GM18951 (cell line): Measurements from ENCODE around the gene WNT16.
"Not testable (repeated sequence)": the region's sequence is repeated elsewhere in the genome, so short reads cannot be mapped to it uniquely, and the experiment has no call there.

ENCODE experiments used
- POLR2A ChIP-seq: IDR thresholded peaks from 4 replicates; pipeline ENCODE4 v1.6.1; 2011; ENCODE audit warnings: mild to moderate bottlenecking; ENCODE audit not compliant: insufficient read length, insufficient read depth; ENCODE audit errors: extremely low read depth
- in situ Hi-C: fragments of 300-500 bp; cut with MboI; formaldehyde crosslinking; loops from one replicate; pipeline ENCODE4 v1.12.0; 2022; ENCODE audit warnings: low sequenced_read_pairs, mixed read lengths, inconsistent platforms; ENCODE audit not compliant: unreplicated experiment

The WNT16 gene

DNA sequence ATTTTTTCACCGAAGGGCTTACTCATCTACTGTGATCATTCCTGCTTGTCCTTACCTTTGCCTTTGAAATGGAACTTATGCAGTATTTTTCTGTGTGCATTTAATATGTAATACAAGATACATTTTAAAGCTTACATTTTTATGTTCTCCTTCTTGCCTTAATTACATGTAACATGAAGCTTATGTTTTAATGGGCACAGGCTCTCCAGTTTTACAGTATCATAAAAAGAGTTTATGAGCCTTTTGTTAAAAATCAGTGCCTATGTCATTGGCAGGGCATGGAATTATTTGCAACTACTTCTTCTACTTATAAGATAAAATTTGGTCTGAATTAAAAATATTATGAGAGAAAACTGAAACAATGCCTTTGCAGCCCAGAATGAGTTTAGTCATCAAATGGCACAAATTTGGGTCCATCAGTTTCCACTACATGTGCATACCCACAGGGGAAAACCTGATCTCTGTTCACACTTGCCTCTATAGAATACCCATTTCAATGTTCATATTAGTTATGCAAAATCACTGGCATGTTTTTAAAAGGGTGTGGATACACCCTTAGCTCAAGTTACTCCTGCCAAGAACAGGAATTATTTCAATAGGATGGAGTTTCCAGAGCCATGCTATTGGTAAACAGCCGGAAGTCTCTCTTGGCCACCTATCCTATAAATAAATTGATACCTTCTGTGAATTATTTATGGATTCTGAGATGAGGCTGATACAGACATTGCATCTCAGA is 27.9 kb upstream of the WNT16 start:
- TF ChIP-seq POLR2A: no peak
- in situ Hi-C loops: no loop called here

DNA sequence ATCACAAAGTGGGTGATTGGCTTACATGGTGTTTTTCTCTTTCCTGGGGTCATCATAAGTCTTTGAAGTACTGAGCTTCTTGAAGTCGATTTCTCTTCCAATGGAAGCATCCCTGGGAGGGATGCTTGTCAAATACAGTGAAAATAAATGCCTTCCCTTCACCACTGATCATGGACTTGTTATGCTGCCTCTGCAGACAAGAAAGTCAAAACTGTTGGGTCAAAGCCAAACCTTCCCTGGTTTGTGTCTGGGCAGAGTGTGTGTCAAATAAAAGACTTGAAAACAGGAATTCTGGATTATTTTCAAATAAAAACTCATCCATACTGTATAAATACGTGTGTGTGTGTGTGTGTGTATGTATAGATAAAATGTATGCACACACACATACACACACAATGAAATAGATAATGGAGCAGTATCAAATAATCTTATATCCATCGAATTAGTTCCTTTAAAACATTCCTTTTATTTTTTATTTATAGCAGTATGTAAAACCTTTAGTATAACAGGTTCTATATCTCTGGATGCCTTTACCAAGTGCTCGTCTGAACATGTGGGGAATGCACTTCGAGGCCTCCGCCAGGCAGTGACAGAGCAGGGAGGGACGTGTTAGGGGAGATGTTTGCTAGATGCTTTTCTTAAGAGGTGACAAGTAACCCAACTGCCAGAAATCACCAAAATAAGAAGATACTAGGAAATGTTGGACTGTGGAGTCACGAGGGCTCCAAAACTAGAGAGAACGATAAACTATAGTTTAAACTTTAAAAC is 27.2 kb upstream of the WNT16 start:
- in situ Hi-C loops: no loop called here
- no peak for TF ChIP-seq POLR2A

DNA sequence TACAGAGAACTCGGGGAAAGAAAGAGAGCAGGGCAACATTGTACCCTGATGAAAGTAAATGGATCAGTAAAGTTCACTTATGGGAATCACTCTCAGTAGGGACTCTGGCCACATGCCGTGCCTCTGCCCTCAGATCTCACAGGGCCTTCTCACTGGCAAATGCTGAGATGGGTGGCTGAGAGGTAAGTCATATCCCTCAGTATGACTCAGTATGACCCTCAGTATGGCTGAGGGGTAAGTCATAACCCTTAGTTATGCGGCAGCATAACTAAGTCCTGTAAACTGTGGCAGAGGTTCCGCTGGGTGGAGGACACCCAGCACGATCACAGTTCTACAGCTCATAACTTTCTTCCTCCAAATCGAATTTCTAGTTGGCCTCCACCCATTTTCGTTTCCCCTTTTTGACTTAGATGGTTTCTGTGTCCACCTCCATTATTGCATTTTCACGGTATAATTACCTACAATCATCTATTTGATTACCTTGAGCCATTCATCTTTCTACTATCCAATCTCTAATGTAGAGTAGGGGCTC is 26.5 kb upstream of the WNT16 start:
- no peak for TF ChIP-seq POLR2A
- in situ Hi-C loops: no loop called here

DNA sequence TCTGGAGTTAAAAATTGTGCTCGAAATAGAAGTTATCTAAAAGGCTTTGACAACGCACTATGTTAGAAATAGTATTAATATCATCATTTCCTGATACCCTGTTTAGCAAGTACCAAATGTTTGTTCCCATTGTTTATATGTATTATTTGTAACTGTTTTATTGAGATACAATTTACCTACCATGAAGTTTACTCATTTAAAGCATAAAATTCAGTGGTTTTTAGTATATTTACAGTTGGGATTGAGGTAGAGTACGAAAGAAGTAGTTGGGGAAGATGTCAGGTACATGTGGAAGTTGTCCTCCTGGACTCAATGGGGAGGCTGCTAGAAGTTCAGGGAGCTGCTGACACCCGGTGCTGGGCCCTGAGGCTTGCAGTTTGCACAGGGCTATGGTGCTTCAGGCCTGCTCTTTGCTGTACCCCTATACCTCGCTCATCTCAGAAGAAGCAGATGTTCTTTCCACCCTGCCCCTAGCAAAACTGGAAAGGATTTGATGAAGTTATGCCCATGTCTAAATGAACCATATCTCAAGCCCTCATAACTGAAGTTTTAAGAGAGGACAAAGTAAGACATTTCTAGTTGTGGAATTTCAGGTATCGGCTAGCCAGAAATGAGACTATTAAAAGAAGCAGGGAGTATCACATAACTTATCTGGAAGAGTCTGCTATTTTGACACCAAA is 25.2 kb upstream of the WNT16 start:
- in situ Hi-C loops: no loop called here
- no peak for TF ChIP-seq POLR2A

DNA sequence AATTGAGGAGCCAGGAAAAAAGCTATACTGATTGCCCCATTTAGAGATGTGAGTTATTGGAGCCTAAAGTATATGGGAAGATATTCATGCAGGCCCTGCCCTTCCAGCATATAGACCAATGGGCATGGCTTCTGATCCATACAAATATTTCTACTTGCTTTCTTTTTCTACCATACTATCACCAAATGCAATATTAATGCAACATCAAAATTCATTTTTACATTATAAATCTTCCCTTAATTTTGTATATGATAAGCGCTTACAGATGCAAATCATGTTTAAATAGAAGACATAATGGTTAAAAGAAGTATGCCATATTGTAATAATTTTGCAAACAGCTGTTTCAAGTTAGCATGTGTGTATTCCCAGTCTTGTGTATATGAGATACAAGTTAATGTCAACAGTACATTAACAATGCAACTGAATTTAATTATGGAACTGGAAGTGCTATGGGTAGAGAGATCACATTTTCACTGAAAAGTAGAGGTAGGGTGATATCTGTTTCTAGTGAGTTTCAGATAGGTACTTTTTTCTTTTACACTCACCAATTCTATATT is 24.6 kb upstream of the WNT16 start:
- in situ Hi-C loops: no loop called here
- TF ChIP-seq POLR2A: no peak

DNA sequence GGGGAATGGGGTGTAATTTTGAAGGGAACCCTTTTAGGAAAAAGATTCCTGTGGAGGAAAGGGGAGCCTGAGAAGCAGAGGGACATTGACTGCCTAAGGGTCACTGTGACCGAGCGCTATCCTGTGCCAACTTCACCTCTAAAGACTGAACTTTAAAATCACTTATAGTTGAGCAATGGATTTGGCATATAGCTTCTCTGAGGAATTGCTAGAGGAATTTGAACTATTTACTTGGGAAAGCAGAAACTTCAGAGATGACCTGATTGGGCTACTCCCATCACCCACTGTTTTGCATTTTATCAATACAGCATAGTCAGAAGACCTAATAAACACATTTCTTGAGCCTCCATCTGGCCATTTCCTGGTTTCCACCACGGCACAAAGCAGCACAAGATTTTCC is 23.7 kb upstream of the WNT16 start:
- no peak for TF ChIP-seq POLR2A
- in situ Hi-C loops: no loop called here

DNA sequence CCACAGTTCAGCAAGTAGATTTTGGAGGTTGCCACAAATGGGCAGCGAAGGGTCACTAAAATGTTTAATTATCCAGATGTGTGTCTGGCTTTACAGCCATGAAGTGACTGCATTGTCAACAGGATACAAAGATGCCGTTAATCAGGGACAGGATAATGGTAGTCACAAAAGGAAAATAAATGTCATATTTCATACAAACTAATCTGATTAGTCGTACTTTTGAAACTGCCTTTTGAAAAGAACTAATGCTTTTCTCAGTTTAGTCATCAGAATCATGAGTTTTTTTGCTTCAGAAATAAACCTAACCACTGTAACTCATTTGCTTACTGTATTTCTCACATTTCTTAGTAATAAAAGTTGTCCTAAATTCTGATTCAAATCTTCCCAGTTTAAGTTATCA is 22.2 kb upstream of the WNT16 start:
- in situ Hi-C loops: no loop called here

DNA sequence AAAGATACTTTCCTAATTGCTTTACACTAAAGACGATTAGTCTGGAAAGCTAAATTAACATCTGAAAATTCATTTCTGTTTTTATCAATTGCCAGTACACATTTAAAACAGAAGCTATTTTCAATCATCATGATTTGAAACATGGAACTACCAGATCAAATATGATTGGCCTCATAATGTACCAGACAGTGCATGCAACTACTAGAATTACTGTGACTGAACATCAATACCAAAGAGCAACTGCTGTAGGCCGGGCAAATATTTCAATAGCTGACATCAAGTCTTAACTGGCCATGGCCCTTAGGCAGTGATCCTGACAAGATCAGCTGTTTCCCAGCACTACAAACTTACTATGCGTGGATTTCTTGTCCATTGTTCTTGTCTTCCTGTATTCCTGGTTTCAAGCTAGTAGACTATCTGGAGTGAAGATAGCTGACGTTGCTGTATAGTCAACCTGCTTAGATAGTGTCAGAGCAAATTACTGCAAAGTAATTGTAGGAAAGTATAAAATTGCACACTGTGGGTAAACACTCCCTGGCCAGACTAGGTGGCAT is 21.7 kb upstream of the WNT16 start:
- TF ChIP-seq POLR2A: no peak
- in situ Hi-C loops: no loop called here

More for the DNA sequence above, 22.2 kb upstream of the WNT16 start:
- TF ChIP-seq POLR2A: no peak

DNA sequence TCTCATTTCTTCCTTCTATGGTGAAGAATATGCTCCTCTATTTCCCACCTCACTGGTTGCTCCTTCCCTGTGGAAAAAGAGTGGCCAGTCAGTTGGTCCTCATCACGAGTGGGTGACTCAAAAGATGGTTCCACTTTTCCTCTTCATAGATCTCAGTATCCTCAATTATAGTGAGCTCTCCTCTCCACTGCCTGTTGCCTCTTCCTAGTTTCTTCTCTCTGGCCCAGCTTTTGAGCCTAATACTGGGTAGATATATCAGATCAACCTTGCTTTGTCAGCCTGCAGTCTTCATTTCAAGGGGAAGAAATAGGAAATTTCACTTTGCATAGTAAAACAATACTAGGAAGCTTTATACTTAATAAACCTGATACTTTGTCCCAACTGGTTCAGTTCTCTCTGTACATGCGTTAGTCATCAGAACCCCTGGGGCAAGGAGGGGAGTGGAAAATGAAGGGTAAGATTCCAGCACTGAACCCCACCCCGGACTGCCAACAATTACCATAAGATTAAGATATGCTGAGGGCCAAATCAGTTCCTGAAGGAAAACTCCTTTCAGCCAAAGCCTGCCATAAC is 15.5 kb upstream of the WNT16 start:
- no peak for TF ChIP-seq POLR2A
- in situ Hi-C loops: no loop called here

DNA sequence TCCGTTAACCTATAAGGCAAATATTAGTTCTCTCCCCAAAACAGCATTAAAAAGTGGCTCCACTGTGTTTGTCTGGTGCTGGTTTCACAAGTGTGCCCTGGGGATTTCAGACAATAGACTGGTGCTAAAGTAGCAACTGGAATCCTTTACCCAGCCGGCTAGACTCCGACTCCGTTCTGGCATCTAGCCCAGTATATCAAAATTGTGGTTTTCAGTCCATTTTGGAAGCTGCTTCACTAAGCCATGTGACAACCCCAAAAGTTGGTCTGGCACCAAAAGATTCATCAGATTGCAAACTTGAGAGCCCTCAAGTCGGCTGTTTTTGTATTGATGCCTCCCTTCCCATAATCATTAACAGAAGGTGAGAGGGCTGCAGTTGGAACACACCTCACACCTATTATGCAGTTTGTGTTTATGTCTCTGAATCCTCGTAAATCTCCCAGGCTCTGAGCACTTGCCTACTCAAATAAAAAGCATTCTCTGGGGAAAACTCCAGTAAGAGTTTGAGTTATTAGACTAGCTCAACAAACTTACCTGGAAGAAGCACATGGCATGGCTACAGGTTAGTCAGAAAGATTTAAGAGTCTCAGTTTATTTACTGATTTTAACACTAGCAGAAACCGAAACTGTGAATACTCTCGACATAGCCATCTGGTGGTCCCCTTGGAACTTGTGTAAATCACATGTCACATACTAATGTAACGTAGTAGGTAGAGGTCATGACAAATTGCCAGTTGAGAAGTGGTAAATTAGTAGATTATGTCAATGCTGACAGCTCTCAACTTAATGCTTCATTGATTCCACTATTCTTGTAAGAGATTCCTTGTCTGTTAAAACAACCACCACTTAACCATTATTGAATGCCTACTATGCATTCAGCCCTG is 14.8 kb upstream of the WNT16 start:
- TF ChIP-seq POLR2A: no peak
- in situ Hi-C loops: no loop called here

DNA sequence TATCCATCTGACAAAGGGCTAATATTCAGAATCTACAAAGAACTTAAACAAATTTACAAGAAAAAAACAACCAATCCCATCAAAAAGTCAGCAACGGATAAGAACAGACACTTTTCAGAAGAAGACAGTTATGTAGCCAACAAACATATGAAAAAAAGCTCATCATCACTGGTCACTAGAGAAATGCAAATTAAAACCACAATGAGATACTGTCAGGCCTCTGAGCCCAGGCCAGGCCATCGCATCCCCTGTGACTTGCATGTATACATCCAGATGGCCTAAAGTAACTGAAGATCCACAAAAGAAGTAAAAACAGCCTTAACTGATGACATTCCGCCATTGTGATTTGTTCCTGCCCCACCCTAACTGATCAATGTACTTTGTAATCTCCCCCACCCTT is 13.6 kb upstream of the WNT16 start:
- in situ Hi-C loops: not testable (repeated sequence)

DNA sequence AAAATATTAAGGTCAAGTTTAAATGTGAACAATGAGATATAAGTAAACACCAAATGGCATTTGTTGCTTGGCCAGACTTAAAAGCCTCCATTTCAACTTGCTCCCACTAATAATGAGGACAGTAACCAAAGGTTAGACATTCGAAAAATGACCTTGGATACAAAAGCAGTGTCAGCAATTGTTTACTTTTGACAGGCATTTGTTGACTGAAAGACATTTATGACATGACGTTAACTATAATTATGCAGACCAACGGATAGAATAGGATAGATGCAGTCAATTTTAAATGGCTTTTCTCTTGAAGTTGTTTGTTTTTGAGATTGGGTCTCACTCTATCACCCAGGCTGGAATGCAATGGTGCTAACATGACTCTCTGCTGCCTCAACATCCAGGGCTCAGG is 6.3 kb upstream of the WNT16 start:
- in situ Hi-C loops: no loop called here
- no peak for TF ChIP-seq POLR2A
